Mesenteric fat pad (tissue), 1 donor: Measurements from ENCODE around the gene CHD9. TPM values are rescaled to one million over a fixed set of nuclear protein-coding genes. Genes with fewer than 3 reads are reported as not detected.
A peak's percentile ranks its signal among the peaks of the same experiment; 100 is the strongest.
"Not testable (repeated sequence)": the region's sequence is repeated elsewhere in the genome, so short reads cannot be mapped to it uniquely, and the experiment has no call there.

ENCODE experiments used
- DNase-seq: peaks from one replicate; pipeline ENCODE4 v3.0.0-alpha.2; 2020; ENCODE audit warnings: low spot score
- long read RNA-seq: library from polyadenylated mRNA; unstranded; transcript quantifications from one replicate; pipeline ENCODE4 v2.0.0, GENCODE V29; 2020
- total RNA-seq: library from RNA; stranded (reverse); fragmentation: NEBNext Ultra II Directional; extraction: Animal tissue kit (Norgen Biotek cat#: 25700); gene quantifications from one replicate; pipeline ENCODE4 v1.2.1, GENCODE V29; 2021
- donor health status: DM: yes; HTN: yes; CAD: no.

Gene CHD9
- 100 TPM for total RNA-seq
- long read RNA-seq, partial matches to known transcripts = 179 of 241 reads
- long read RNA-seq, other reads (novel, unspliced or antisense) = 57 of 241 reads

GRCh38 chr16:53054670-53055485 is at the start of gene CHD9:
Gene CHD9, plus strand, starts transcription at chr16:53054991. Its CDS starts 101,099 bp downstream, at chr16:53156090.
- peak; percentile 94 for DNase-seq

DNA sequence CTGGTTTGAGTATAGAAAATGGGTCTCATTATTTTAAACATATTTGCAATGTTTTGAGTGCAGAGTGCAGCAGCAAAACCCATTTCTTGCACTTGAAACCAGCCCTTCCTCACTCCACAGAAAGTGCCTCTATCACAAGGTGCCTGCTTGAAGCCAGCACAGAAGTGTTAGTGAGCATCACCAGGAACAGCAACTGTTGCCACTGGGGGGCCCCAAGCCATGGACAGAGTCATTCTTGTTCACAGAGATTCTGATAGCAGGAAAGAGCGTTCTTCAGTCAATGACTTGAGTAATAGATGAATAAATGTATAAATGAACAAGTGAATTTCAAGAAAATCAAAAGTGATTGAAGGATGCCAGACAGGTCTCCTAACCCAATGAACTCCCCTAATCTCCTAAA is 47.7 kb upstream of the CHD9 start:
- DNase-seq = no peak

DNA sequence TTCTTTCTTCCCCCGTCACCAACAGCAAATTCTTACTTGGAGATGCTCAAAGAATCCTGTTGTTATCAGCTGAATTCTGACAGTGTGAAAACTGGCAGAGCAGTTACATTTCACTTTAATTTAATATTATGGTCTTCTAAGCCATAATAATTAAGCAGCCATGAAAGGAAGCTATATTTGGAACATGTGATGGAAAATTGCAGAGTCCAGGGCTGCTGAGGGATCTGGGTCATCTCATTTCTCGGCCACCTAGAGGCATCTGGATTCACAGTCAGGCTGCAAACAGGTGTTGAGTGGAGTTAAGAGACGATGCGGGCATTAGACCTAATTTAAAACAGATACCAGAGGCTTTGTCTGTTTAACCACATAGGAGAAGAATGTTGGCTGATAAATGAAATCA is 40.5 kb upstream of the CHD9 start:
- no peak for DNase-seq

DNA sequence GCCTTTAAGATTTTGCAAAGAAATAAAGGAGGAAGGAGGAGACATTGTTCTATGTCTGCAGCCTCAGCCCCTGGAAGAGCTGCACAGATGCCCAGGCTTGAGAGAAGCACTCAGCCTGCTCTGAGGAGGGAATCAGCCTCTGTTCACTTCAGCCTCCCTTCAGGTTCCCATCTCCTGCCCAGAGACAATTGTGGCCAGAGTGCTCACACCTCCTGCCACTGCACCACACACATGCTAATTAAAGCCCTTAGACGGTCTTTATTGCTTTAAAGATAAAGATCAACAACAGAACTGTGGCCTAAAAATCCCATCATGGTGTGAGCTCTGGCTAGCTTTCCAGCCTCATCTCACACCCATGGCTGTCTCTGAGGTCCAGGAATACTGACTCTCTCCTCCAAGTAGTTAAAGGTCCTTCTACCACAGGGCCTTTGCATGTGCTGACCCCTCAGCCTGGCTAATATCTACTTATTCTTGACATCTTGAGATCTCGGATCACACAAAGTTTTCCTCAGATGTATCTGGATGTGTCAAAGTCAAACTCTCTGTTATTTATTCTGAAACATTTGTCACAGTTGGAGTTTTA is 35.9 kb upstream of the CHD9 start:
- no peak for DNase-seq

DNA sequence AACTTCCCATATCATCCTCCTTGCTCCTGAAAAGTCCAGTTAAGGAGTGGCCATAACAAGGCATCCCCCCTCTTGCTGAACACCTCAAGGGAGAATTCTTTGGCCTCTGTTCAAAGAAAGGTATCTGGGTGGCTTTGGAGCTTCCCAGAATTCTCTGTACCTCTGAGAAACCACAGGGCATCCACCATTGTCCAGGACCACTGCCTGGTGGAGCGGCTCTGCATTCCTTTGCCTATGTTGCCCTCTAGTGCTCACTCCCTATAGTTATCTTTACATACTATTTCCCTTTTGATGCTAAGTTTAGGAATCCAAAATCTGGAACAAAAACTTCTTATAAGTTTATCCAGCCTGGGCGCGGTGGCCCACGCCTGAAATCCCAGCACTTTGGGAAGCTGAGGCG is 32.4 kb upstream of the CHD9 start:
- DNase-seq = no peak

- DNase-seq = no peak
Measured at GRCh38 chr16:53024045-53024444, 30.7 kb upstream of the CHD9 start.

GRCh38 chr16:53029971-53030370 is 24.8 kb upstream of the CHD9 start:
- DNase-seq = no peak

GRCh38 chr16:53031323-53031942 is 23.4 kb upstream of the CHD9 start:
- DNase-seq = no peak

DNA sequence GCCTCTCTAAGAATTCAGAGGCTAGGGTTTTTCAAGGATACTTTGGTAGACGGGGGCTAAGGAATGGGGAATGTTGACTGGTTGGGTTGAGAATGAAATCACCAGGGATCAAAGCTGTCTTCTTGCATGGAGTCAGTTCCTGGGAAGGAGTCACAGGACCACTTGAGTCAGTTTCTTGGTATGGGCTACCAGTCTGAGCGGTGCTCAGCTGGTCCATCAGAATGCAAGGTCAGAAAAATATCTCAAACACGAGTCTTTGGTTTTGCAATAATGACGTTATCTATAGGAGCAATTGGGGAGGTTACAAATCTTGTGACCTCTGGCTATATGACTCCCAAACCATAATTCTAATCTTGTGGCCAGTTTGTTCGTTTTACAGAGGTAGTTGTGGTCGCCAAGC is 20.5 kb upstream of the CHD9 start:
- no peak for DNase-seq

GRCh38 chr16:53035176-53035942 is 19.4 kb upstream of the CHD9 start:
- no peak for DNase-seq

DNA sequence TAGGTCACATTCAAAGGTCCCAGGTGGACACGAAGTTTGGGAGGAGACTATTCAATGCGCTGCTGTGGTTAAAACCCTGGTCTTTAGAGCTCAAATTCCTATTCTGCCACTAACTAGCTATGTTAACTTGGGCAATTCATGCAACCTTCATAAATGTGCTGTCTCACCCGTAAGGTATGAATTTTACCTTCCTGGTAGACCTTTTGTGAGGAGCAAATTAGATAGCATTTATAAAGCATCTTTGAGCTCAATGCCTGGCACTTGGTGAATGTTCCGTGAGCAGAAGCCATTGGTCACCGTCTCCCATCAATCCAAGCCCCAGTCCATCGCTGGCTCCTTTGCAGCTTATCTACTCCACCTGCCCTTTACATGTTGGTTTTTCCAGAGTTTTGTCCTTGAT is 18.7 kb upstream of the CHD9 start:
- DNase-seq = no peak

- not testable (repeated sequence) for DNase-seq
Measured at GRCh38 chr16:53036711-53037110, 18.1 kb upstream of the CHD9 start.

DNA sequence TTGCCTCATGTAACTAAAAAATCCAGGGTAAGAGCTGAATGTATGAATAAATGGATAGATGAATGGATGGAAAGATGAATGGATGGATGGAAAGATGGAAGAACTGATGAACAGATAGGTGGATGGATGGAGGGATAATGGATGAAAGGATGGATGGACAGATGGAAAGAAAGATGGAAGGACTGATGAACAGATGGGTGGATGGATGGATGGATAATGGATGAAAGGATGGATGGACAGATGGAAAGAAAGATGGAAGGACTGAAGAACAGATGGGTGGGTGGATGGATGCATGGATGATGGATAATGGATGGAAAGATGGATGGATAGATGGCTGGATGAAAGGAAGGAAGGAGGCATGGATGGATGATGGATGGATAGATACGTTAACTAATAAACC is 14.0 kb upstream of the CHD9 start:
- no peak for DNase-seq

DNA sequence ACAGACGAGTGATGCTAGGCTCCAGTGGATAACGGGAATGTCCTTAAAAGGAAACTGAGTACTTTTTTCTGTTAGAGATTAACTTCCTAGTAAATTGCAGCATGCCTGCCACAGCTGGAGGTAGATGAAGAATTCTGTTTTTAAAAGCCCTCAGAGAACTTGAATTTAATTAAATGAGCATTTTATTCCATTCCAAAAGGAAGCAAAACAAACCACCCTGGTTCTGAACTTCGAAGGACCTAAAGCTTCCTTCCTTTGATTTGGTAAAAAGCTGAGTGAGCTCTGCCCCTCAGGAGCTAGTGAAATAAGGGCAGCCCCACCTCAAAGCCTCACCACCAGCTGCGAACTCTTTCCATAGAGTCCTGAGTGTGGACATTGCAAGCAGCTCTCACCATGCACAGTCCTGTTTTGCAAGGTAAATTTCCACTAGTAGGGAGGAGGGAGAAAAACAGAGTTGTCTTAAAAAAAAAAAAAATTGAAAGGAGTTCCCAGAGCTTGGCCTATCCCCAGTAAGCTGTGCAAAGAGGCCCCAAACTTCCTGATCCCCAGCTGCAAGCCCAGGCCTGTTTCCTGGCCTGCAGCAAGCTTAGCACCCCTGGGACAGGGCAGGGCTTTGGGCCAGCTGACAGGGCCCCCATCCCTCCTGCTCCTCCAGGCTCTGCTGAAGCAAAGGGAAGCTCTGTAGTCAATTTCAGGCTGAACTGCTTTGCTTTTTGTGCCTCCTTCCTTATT is 13.3 kb upstream of the CHD9 start:
- no peak for DNase-seq

DNA sequence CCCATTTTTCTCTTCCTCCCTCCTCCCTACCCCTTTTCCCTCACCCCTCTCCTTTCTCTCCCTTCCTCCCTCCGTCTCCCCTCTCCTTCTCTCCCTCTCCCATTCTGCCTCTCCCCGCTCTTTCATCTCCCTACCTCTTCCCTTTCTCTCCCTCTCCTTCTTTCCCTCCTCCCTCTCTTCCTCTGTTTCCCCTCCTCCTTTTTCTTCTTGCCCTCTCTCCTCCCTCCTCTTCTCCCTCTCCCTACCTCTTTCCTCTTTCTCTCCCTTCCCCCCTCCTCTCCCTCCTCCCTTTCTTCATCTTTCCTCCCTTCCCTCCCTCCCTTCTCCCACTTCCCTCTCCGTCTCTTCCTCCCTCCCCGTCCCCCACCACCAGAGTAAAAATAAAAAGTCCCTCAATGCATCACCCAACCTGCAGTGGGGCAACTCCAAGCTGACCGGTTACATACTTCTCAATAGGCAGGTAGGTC is 12.5 kb upstream of the CHD9 start:
- no peak for DNase-seq

DNA sequence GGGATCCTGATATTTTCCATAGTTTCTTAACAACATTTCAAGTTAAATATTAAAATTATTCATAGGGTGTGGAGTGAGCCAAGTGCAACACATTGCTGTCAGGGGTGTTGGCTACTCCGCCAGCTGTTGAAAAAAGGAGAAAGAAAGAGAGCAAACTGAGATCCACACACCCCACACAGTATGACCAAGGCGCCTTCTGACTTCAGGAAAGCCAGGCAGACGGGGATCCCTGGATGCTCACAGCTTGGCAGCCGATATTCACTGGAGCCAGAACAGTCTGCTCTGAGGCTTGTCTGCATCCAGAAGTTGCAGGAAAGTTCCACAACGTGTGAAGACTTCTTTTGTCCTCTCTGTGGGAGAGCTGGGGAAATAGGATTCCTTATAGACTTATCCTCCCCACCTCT is 11.4 kb upstream of the CHD9 start:
- DNase-seq = no peak

DNA sequence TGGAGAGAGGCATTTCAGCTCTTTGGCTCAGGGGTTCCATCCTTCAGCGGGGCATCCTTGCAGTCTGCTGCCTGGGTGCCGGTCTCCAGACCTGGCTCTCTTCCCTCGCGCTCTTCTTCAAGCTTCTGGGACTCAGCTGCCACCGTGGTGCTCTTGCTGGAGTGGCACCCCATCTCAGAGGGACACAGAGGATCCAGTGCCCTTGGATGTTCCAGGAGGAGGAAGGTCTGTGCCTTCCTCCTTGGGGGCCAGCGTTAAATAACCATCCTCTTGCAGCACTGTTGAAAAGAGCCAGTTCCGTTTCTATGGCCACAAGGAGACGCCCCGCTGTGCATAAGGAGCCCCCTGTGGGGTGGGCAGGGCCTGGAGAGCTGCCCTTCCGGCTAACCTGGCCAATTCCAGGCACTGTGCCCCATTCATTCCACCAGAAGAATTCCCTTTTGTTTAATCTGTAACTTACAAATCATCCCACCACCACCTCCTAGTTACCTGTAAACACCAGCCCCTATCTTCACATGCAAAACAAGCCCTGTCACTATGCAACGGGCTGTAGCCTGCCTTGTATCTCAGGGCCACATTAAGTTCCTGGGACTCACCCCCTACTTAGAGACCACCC is 10.7 kb upstream of the CHD9 start:
- DNase-seq = no peak

DNA sequence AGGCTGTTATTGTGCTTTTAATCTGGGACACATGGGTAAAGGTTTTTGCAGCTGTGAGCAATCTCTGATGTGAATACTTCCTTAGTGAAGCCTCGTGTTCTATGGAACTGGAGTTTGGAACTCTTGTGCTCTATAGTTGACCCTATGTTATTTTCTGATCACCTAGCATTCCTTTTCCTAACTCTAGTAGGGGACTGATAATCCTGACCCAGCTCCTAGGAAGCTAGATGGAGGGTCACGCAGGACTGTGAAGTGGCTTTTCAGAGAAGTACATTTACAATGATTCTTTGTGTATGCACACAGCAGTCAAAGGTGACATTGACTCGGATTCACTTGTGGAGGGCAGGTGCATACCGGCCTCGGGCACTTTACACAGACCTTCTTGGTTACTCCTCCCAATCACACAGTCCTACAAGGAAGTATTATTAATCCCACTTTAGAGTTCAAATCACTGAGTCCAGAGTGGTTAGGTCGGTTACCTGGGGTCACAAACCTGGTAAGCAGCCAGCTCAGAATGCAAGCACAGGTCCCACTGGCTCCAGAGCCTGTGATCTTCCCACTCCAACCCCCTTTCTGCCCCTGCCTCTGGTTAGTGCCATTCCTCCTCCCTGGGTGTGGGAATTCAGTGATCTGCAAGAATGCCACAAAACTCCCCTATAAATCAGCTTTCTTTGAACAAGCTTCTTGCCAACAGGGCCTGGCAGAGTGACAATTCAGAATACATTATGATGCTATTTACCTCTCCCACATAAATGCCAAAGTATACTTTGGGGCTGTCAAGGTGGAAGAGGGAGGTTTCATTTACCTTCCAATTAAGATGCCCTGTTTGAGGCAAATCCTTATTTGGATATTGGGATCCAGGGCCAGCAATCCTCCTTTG is 9.2 kb upstream of the CHD9 start:
- no peak for DNase-seq

GRCh38 chr16:53047515-53047914 is 7.3 kb upstream of the CHD9 start:
- DNase-seq = not testable (repeated sequence)
